Lung (tissue), 12 donors: ENCODE data around the gene TNS3. TPM values are rescaled to one million over a fixed set of nuclear protein-coding genes. Genes with fewer than 3 reads are reported as not detected.

Source experiments
- ATAC-seq: fragments of 200-7000 bp; cut with Tn5 transposase; one replicate; pipeline ENCODE4 v1.9.1; 2020; ENCODE audit warnings: moderate number of reproducible peaks; ENCODE audit not compliant: insufficient read depth, low FRiP score
- DNase-seq, 3 donors: peaks; one replicate each; pipeline ENCODE4 v3.0.0-alpha.2; 2013 to 2017
- H3K27ac ChIP-seq, 2 donors: one replicate each; pipeline ENCODE4 v1.5.1; 2013; ENCODE audit warnings: mild to moderate bottlenecking in 2 of 2, moderate library complexity in 2 of 2, control low read depth in 1 of 2, inconsistent platforms in 1 of 2, low read depth in 1 of 2, low read length in 1 of 2
- H3K27me3 ChIP-seq, 3 donors: one replicate each; pipeline ENCODE4 v1.5.1; 2013; ENCODE audit warnings: low read length in 2 of 3; ENCODE audit not compliant: control insufficient read depth in 3 of 3, insufficient read depth in 3 of 3
- H3K36me3 ChIP-seq, 4 donors: one replicate each; pipeline ENCODE4 v1.5.1; 2013; ENCODE audit warnings: low read length in 4 of 4, mild to moderate bottlenecking in 1 of 4, moderate library complexity in 1 of 4; ENCODE audit not compliant: control insufficient read depth in 4 of 4, insufficient read depth in 4 of 4
- H3K4me1 ChIP-seq, 5 donors: one replicate each; pipeline ENCODE4 v1.5.1; 2013; ENCODE audit warnings: low read length in 5 of 5, mild to moderate bottlenecking in 2 of 5, moderate library complexity in 1 of 5; ENCODE audit not compliant: control insufficient read depth in 5 of 5, insufficient read depth in 5 of 5
- H3K4me3 ChIP-seq: one replicate; pipeline ENCODE4 v1.5.1; 2013; ENCODE audit warnings: mild to moderate bottlenecking, control low read depth, moderate library complexity
- H3K9ac ChIP-seq, 2 donors: one replicate each; pipeline ENCODE4 v1.5.1; 2013; ENCODE audit warnings: low read length in 2 of 2, control low read depth in 1 of 2; ENCODE audit not compliant: insufficient read depth in 1 of 2
- H3K9me3 ChIP-seq, 4 donors: one replicate each; pipeline ENCODE4 v1.5.1; 2013; ENCODE audit warnings: low read length in 3 of 4, mild to moderate bottlenecking in 1 of 4, moderate library complexity in 1 of 4; ENCODE audit not compliant: control insufficient read depth in 4 of 4, insufficient read depth in 3 of 4
- WGBS, 2 donors: extraction: QIAGEN DNeasy Blood & Tissue Kit; methylation state at CpG; one replicate each; pipeline ENCODE4 v1.1.7; 2013; 5-methylcytosine and 5-hydroxymethylcytosine counted together
- polyA plus RNA-seq, 2 donors: library from polyadenylated mRNA; stranded (reverse); fragments of 200-250 nt; gene quantifications; one replicate each; pipeline ENCODE4 v1.2.1, GENCODE V29; 2013
- total RNA-seq, 2 donors: library from RNA; depleted of rRNA in 1 of 2; stranded (reverse); fragments of >200 nt in 1 of 2; gene quantifications; one replicate each; pipeline ENCODE4 v1.2.1, GENCODE V29; 2014 to 2021
- TF ChIP-seq, protein P1 (sequence below): IDR thresholded peaks from 2 replicates; pipeline ENCODE4 v1.5.1; 2012; ENCODE audit warnings: mild to moderate bottlenecking; ENCODE audit errors: control extremely low read depth, extremely low read depth
- donor health status: control.
- donor health status: control.
- donor health status: Bipolar disorder and iron deficiency.
- donor health status: healthy.
- donor health status: DM: yes; HTN: yes; CAD: no.

Gene TNS3
- total and polyA plus RNA-seq, 4 donors: 23.8 to 140 (median 85.7) TPM

DNA sequence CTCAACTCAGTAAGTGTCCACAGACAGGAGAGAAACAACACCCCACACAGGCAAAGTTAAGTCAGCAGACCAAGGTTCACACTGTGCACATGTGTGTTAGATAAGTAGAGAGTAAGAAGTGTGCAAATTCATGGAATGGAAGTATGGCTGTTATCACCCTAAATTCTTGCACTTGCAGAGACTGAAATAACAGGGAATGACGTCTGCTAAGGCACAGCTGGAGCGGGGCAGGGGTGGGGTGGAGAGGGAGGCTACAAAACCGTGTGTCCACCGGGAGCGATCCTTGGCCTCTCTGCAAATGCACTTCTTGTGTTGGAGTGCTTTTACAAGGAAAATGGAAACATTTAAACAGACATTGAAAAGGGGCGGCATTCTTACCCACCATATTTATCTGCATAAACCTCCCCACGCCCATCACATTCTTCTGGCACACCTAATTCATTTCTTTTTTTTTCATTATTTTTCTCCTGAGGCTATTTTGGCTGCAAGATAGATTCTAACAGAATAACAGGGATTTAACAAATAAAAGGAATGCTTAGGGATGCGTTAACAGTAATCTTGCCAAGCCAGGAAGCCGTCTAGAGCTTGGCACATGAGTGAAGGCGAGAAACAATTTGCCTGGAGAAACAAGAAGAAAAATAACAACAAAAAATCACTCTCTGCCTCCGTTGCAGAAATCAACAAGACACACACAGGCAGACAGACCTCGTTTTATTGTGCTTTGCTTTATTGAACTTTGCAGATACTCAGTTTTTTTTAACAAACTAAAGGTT, 30.1 kb downstream of the TNS3 start:
- TF ChIP-seq, protein P1, sequence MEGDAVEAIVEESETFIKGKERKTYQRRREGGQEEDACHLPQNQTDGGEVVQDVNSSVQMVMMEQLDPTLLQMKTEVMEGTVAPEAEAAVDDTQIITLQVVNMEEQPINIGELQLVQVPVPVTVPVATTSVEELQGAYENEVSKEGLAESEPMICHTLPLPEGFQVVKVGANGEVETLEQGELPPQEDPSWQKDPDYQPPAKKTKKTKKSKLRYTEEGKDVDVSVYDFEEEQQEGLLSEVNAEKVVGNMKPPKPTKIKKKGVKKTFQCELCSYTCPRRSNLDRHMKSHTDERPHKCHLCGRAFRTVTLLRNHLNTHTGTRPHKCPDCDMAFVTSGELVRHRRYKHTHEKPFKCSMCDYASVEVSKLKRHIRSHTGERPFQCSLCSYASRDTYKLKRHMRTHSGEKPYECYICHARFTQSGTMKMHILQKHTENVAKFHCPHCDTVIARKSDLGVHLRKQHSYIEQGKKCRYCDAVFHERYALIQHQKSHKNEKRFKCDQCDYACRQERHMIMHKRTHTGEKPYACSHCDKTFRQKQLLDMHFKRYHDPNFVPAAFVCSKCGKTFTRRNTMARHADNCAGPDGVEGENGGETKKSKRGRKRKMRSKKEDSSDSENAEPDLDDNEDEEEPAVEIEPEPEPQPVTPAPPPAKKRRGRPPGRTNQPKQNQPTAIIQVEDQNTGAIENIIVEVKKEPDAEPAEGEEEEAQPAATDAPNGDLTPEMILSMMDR: no peak
- DNase-seq: peak in 2 of 3 donors; percentile 42 to 55

DNA sequence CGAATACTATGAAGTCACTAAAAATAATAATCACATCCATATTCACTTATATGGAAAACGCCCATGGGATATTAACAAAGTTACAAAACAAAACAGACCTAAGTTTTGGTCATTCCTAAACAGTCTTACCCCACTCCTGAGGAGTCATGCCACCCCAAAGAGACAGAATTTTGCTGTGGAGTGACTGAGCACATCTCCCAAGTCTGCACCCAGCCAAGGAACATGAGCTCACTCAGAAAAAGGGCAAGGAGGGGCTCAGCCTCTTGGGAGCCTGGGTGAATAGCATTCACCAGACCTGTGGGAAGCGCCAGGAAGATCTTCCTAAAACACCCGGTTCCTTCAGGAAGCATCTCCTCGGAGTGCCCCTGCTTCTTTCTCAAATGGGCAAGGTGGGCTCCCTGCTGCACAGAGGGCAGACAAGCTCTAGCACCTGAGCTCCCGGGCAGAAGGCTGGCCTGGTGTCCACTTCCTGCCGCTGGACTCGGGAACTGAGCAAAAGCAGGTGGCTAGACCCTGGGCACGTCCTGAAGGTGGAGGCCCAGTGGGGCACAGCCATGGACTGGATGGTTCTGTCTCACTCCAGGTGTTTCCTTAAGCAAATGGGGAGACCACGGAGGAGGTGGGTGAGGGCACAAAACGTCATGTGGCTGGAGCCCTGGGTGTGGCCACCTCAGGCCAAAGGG, 31.0 kb downstream of the TNS3 start:
- H3K9ac ChIP-seq: no peak overlapping the region
- 70 to 79% methylated on average over 11 of the region's 11 CpGs for WGBS, 2 donors
- ATAC-seq (no peak), DNase-seq (no peak)
- no peak overlapping the region for H3K27ac ChIP-seq
- H3K36me3 ChIP-seq: peaks cover 0 to 4% (median 4%) of the 10 kb centered on the region in 4 donors
- H3K9me3 ChIP-seq: peaks cover 0 to 2% (median 0%) of the 10 kb centered on the region in 4 donors
- no peak overlapping the region for H3K4me3 ChIP-seq
- H3K27me3 ChIP-seq: no peaks in the 10 kb centered on the region
- H3K4me1 ChIP-seq: peaks cover 0 to 17% (median 7%) of the 10 kb centered on the region in 5 donors
- TF ChIP-seq, protein P1: no peak

More for the DNA sequence above, 30.1 kb downstream of the TNS3 start:
- no peak overlapping the region for H3K27ac ChIP-seq
- H3K9ac ChIP-seq: no peak overlapping the region
- H3K27me3 ChIP-seq: no peaks in the 10 kb centered on the region
- 75 to 77% methylated on average over 12 of the region's 12 CpGs for WGBS, 2 donors
- H3K9me3 ChIP-seq: peaks cover 0 to 2% (median 0%) of the 10 kb centered on the region in 4 donors
- H3K4me1 ChIP-seq: peaks cover 0 to 18% (median 9%) of the 10 kb centered on the region in 5 donors
- no peak overlapping the region for H3K4me3 ChIP-seq
- ATAC-seq: no peak
- peaks cover 0 to 4% (median 3%) of the 10 kb centered on the region in 4 donors for H3K36me3 ChIP-seq

DNA sequence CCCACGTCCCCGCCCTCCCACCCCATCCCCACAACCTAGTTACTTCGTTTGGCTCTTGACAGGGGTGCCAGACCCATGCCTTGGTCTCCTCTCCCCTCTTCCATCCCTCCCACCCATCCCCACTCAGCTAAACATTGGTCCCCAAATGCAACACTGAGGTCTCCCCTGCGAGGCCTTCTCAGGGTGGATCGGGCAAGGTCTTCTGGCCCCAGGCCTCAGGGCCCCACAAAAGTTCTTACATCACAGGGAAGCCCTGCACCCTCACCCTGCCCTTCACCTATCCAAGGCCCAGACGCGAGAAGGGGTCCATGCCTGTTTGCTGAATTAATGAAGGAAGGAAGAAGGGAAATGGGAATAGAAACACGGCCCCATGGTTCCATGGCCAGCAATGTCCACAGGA, 32.0 kb downstream of the TNS3 start:
- no peaks in the 10 kb centered on the region for H3K27me3 ChIP-seq
- H3K27ac ChIP-seq: no peak overlapping the region
- TF ChIP-seq, protein P1: no peak
- ATAC-seq (no peak), DNase-seq (no peak)
- H3K9me3 ChIP-seq: peaks cover 0 to 2% (median 0%) of the 10 kb centered on the region in 4 donors
- peaks cover 0 to 4% (median 4%) of the 10 kb centered on the region in 4 donors for H3K36me3 ChIP-seq
- WGBS, 2 donors: 95 to 97% methylated on average over 8 of the region's 8 CpGs
- H3K4me3 ChIP-seq: no peak overlapping the region
- no peak overlapping the region for H3K9ac ChIP-seq
- peaks cover 0 to 14% (median 7%) of the 10 kb centered on the region in 5 donors for H3K4me1 ChIP-seq
